ENCODE results near the gene RALBP1.

The RALBP1 gene

DNA sequence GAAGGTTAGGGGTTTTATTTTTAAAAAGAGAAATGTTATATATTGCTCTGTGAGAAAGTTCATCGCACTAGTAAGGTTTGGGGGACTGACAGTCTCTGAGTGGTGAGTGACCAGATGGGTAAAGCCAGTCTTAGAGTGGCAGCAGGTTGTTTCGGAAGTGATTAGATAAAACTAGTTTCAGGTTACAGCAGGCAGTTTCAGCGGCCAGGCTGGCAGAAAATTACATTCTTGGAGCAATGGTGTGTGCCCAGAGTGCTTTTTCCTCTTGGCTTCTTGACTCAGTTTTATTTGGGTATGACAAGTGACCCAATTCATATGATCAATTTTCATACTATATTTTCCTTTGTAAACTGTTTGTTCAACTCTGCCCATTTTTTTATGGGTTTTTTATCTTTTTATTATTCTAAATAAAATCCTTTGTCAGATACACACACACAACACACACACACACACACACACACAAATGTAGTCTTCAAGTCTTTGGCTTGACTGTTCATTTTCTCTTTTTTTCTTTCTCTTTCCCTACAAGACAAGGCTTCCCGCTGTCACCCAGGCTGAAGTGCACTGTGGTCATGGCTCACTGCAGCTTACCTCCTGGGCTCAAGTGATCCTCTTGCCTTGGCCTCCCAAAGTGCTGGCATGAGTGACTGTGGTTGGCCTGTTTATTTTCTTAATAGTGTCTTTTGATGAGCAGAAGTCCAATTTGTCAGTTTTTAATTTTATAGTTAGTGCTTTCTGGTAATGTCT, 30.9 kb downstream of the RALBP1 start (continued):
- TF ChIP-seq ZNF221 (tag by site-specific recombination; IDR thresholded peaks at IDR 0.05; ENCODE audit: borderline replicate concordance) (no peak), ZNF571 (tag by site-specific recombination; IDR thresholded peaks at IDR 0.05) (no peak), ZFHX2 (tag by site-specific recombination; conservative IDR thresholded peaks at IDR 0.05) (no peak), KLF8 (tag by site-specific recombination; IDR thresholded peaks at IDR 0.05) (no peak), ZNF133 (tag by site-specific recombination; IDR thresholded peaks at IDR 0.05) (no peak), ZNF223 (tag by site-specific recombination; IDR thresholded peaks at IDR 0.05) (no peak), ZNF426 (tag by site-specific recombination; IDR thresholded peaks at IDR 0.05) (no peak), ZNF561 (tag by site-specific recombination; IDR thresholded peaks at IDR 0.05; ENCODE audit: borderline replicate concordance) (no peak), ZNF214 (tag by site-specific recombination; IDR thresholded peaks at IDR 0.05; ENCODE audit: borderline replicate concordance) (no peak)
- TF ChIP-seq, protein P1, sequence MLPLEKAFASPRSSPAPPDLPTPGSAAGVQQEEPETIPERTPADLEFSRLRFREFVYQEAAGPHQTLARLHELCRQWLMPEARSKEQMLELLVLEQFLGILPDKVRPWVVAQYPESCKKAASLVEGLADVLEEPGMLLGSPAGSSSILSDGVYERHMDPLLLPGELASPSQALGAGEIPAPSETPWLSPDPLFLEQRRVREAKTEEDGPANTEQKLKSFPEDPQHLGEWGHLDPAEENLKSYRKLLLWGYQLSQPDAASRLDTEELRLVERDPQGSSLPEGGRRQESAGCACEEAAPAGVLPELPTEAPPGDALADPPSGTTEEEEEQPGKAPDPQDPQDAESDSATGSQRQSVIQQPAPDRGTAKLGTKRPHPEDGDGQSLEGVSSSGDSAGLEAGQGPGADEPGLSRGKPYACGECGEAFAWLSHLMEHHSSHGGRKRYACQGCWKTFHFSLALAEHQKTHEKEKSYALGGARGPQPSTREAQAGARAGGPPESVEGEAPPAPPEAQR (tag by site-specific recombination; IDR thresholded peaks at IDR 0.05): no peak
- TF ChIP-seq, protein P2, sequence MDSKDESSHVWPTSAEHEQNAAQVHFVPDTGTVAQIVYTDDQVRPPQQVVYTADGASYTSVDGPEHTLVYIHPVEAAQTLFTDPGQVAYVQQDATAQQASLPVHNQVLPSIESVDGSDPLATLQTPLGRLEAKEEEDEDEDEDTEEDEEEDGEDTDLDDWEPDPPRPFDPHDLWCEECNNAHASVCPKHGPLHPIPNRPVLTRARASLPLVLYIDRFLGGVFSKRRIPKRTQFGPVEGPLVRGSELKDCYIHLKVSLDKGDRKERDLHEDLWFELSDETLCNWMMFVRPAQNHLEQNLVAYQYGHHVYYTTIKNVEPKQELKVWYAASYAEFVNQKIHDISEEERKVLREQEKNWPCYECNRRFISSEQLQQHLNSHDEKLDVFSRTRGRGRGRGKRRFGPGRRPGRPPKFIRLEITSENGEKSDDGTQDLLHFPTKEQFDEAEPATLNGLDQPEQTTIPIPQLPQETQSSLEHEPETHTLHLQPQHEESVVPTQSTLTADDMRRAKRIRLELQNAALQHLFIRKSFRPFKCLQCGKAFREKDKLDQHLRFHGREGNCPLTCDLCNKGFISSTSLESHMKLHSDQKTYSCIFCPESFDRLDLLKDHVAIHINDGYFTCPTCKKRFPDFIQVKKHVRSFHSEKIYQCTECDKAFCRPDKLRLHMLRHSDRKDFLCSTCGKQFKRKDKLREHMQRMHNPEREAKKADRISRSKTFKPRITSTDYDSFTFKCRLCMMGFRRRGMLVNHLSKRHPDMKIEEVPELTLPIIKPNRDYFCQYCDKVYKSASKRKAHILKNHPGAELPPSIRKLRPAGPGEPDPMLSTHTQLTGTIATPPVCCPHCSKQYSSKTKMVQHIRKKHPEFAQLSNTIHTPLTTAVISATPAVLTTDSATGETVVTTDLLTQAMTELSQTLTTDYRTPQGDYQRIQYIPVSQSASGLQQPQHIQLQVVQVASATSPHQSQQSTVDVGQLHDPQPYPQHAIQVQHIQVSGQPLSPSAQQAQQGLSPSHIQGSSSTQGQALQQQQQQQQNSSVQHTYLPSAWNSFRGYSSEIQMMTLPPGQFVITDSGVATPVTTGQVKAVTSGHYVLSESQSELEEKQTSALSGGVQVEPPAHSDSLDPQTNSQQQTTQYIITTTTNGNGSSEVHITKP (tag by site-specific recombination; IDR thresholded peaks at IDR 0.05): peak; percentile 58; the same call in 1 of the 2 replicates
- TF ChIP-seq, protein P3, sequence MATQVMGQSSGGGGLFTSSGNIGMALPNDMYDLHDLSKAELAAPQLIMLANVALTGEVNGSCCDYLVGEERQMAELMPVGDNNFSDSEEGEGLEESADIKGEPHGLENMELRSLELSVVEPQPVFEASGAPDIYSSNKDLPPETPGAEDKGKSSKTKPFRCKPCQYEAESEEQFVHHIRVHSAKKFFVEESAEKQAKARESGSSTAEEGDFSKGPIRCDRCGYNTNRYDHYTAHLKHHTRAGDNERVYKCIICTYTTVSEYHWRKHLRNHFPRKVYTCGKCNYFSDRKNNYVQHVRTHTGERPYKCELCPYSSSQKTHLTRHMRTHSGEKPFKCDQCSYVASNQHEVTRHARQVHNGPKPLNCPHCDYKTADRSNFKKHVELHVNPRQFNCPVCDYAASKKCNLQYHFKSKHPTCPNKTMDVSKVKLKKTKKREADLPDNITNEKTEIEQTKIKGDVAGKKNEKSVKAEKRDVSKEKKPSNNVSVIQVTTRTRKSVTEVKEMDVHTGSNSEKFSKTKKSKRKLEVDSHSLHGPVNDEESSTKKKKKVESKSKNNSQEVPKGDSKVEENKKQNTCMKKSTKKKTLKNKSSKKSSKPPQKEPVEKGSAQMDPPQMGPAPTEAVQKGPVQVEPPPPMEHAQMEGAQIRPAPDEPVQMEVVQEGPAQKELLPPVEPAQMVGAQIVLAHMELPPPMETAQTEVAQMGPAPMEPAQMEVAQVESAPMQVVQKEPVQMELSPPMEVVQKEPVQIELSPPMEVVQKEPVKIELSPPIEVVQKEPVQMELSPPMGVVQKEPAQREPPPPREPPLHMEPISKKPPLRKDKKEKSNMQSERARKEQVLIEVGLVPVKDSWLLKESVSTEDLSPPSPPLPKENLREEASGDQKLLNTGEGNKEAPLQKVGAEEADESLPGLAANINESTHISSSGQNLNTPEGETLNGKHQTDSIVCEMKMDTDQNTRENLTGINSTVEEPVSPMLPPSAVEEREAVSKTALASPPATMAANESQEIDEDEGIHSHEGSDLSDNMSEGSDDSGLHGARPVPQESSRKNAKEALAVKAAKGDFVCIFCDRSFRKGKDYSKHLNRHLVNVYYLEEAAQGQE (tag by site-specific recombination; IDR thresholded peaks at IDR 0.05): no peak
- TF ChIP-seq, protein P4, sequence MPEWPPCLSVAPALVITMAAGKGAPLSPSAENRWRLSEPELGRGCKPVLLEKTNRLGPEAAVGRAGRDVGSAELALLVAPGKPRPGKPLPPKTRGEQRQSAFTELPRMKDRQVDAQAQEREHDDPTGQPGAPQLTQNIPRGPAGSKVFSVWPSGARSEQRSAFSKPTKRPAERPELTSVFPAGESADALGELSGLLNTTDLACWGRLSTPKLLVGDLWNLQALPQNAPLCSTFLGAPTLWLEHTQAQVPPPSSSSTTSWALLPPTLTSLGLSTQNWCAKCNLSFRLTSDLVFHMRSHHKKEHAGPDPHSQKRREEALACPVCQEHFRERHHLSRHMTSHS (tag by site-specific recombination; IDR thresholded peaks at IDR 0.05): no peak
- TF ChIP-seq, protein P5, sequence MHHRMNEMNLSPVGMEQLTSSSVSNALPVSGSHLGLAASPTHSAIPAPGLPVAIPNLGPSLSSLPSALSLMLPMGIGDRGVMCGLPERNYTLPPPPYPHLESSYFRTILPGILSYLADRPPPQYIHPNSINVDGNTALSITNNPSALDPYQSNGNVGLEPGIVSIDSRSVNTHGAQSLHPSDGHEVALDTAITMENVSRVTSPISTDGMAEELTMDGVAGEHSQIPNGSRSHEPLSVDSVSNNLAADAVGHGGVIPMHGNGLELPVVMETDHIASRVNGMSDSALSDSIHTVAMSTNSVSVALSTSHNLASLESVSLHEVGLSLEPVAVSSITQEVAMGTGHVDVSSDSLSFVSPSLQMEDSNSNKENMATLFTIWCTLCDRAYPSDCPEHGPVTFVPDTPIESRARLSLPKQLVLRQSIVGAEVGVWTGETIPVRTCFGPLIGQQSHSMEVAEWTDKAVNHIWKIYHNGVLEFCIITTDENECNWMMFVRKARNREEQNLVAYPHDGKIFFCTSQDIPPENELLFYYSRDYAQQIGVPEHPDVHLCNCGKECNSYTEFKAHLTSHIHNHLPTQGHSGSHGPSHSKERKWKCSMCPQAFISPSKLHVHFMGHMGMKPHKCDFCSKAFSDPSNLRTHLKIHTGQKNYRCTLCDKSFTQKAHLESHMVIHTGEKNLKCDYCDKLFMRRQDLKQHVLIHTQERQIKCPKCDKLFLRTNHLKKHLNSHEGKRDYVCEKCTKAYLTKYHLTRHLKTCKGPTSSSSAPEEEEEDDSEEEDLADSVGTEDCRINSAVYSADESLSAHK (tag by site-specific recombination; IDR thresholded peaks at IDR 0.05): peak; percentile 64

Data from HEK293 (cell line).